Lung (tissue), 12 donors: Measurements from ENCODE around the gene MYO16. TPM values are rescaled to one million over a fixed set of nuclear protein-coding genes. Genes with fewer than 3 reads are reported as not detected.

Experiments
- ATAC-seq: fragments of 200-7000 bp; cut with Tn5 transposase; one replicate; pipeline ENCODE4 v1.9.1; 2020; ENCODE audit warnings: moderate number of reproducible peaks; ENCODE audit not compliant: insufficient read depth, low FRiP score
- DNase-seq, 3 donors: peaks; one replicate each; pipeline ENCODE4 v3.0.0-alpha.2; 2013 to 2017
- H3K27ac ChIP-seq, 2 donors: one replicate each; pipeline ENCODE4 v1.5.1; 2013; ENCODE audit warnings: mild to moderate bottlenecking in 2 of 2, moderate library complexity in 2 of 2, control low read depth in 1 of 2, inconsistent platforms in 1 of 2, low read depth in 1 of 2, low read length in 1 of 2
- H3K27me3 ChIP-seq, 3 donors: one replicate each; pipeline ENCODE4 v1.5.1; 2013; ENCODE audit warnings: low read length in 2 of 3; ENCODE audit not compliant: control insufficient read depth in 3 of 3, insufficient read depth in 3 of 3
- H3K36me3 ChIP-seq, 4 donors: one replicate each; pipeline ENCODE4 v1.5.1; 2013; ENCODE audit warnings: low read length in 4 of 4, mild to moderate bottlenecking in 1 of 4, moderate library complexity in 1 of 4; ENCODE audit not compliant: control insufficient read depth in 4 of 4, insufficient read depth in 4 of 4
- H3K4me1 ChIP-seq, 5 donors: one replicate each; pipeline ENCODE4 v1.5.1; 2013; ENCODE audit warnings: low read length in 5 of 5, mild to moderate bottlenecking in 2 of 5, moderate library complexity in 1 of 5; ENCODE audit not compliant: control insufficient read depth in 5 of 5, insufficient read depth in 5 of 5
- H3K4me3 ChIP-seq: one replicate; pipeline ENCODE4 v1.5.1; 2013; ENCODE audit warnings: mild to moderate bottlenecking, control low read depth, moderate library complexity
- H3K9ac ChIP-seq, 2 donors: one replicate each; pipeline ENCODE4 v1.5.1; 2013; ENCODE audit warnings: low read length in 2 of 2, control low read depth in 1 of 2; ENCODE audit not compliant: insufficient read depth in 1 of 2
- H3K9me3 ChIP-seq, 4 donors: one replicate each; pipeline ENCODE4 v1.5.1; 2013; ENCODE audit warnings: low read length in 3 of 4, mild to moderate bottlenecking in 1 of 4, moderate library complexity in 1 of 4; ENCODE audit not compliant: control insufficient read depth in 4 of 4, insufficient read depth in 3 of 4
- WGBS, 2 donors: extraction: QIAGEN DNeasy Blood & Tissue Kit; methylation state at CpG; one replicate each; pipeline ENCODE4 v1.1.7; 2013; 5-methylcytosine and 5-hydroxymethylcytosine counted together
- polyA plus RNA-seq, 2 donors: library from polyadenylated mRNA; stranded (reverse); fragments of 200-250 nt; gene quantifications; one replicate each; pipeline ENCODE4 v1.2.1, GENCODE V29; 2013
- total RNA-seq, 2 donors: library from RNA; depleted of rRNA in 1 of 2; stranded (reverse); fragments of >200 nt in 1 of 2; gene quantifications; one replicate each; pipeline ENCODE4 v1.2.1, GENCODE V29; 2014 to 2021
- TF ChIP-seq, protein P1 (sequence below): IDR thresholded peaks from 2 replicates; pipeline ENCODE4 v1.5.1; 2012; ENCODE audit warnings: mild to moderate bottlenecking; ENCODE audit errors: control extremely low read depth, extremely low read depth
- donor health status: control.
- donor health status: control.
- donor health status: Bipolar disorder and iron deficiency.
- donor health status: healthy.
- donor health status: DM: yes; HTN: yes; CAD: no.

Gene MYO16
- total and polyA plus RNA-seq, 4 donors, result 0.12 to 13.8 (median 0.88) TPM

DNA sequence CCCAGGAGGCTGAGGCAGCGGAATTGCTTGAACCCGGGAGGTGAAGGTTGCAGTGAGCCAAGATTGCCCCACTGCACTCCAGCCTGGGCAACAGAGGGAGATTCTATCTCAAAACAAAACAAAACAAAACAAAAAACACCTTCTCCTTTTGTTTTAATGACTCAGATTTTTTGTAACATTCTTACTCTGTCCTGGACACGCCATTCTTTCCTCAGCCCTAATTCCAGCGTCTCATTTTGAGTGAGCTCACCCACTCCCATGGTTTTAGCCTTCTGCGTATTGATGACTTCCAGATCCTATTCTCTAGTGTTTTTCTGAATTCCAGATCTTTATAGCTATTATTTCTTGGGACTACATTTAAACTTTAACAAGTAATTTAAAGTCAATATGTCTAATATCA, 326.3 kb downstream of the MYO16 start:
- DNase-seq (no peak), ATAC-seq (no peak)
- H3K36me3 ChIP-seq, result no peaks in the 10 kb centered on the region
- H3K4me3 ChIP-seq, result no peak overlapping the region
- no peaks in the 10 kb centered on the region for H3K4me1 ChIP-seq
- H3K27me3 ChIP-seq, result no peaks in the 10 kb centered on the region
- H3K9ac ChIP-seq, result no peak overlapping the region
- TF ChIP-seq, protein P1, sequence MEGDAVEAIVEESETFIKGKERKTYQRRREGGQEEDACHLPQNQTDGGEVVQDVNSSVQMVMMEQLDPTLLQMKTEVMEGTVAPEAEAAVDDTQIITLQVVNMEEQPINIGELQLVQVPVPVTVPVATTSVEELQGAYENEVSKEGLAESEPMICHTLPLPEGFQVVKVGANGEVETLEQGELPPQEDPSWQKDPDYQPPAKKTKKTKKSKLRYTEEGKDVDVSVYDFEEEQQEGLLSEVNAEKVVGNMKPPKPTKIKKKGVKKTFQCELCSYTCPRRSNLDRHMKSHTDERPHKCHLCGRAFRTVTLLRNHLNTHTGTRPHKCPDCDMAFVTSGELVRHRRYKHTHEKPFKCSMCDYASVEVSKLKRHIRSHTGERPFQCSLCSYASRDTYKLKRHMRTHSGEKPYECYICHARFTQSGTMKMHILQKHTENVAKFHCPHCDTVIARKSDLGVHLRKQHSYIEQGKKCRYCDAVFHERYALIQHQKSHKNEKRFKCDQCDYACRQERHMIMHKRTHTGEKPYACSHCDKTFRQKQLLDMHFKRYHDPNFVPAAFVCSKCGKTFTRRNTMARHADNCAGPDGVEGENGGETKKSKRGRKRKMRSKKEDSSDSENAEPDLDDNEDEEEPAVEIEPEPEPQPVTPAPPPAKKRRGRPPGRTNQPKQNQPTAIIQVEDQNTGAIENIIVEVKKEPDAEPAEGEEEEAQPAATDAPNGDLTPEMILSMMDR, result no peak
- H3K27ac ChIP-seq, result no peak overlapping the region
- WGBS, 2 donors, result 91 to 95% methylated on average over 5 of the region's 5 CpGs
- H3K9me3 ChIP-seq, result no peaks in the 10 kb centered on the region

DNA sequence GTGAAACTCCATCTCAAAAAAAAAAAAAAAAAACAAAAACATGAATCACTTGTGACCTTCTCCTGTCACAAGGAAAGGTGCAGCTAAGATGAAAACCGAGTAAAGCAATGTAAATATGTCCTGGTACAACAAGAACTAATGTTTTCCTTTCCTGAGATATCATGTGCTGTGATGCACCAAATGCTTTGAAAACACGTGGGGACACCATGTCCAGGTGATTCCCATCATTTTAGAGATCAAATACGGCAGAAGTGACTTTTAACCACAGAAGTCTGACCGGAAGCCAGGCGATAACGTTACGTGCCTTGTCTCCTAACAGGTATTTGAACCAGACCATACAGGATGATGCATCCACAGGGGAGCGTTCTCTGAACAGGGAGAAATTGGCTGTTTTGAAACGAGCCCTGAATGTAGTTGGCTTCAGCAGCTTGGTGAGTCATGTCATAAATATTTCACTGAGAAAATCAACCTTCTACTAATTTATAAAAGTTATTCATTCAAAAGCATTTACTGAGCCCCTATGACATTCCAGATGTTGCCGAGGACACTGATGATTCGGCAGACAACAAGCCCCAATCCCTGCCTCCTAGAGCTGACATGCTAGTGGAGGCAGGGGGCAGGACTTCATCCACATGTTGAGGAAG, 328.1 kb downstream of the MYO16 start:
- ATAC-seq (no peak), DNase-seq (no peak)
- Histone ChIP-seq H3K9ac (no peak overlapping the region), H3K9me3 (no peaks in the 10 kb centered on the region), H3K27me3 (no peaks in the 10 kb centered on the region), H3K4me3 (no peak overlapping the region), H3K4me1 (no peaks in the 10 kb centered on the region), H3K27ac (no peak overlapping the region), H3K36me3 (no peaks in the 10 kb centered on the region)
- TF ChIP-seq, protein P1, result no peak
- 68 to 83% methylated on average over 11 of the region's 11 CpGs for WGBS, 2 donors

DNA sequence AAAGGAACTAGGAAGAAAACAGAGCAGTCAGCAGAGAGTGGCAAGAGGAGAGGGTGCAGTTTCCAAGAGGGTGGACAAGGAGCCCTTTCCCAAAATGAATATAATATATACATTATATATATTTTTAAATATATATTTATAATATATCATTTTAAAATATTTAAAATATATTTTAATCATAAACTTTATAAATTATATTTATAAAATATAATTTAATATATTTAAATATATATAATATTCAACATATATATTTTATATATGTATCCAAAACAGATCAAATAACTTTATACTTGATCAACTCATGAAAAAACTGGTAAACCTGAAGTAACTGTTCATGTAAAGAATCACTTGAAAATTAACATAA, 328.6 kb downstream of the MYO16 start:
- no peaks in the 10 kb centered on the region for H3K4me1 ChIP-seq
- H3K36me3 ChIP-seq, result no peaks in the 10 kb centered on the region
- DNase-seq (no peak), ATAC-seq (no peak)
- no peak overlapping the region for H3K4me3 ChIP-seq
- no peak overlapping the region for H3K9ac ChIP-seq
- H3K27me3 ChIP-seq, result no peaks in the 10 kb centered on the region
- TF ChIP-seq, protein P1, result no peak
- H3K27ac ChIP-seq, result no peak overlapping the region
- H3K9me3 ChIP-seq, result no peaks in the 10 kb centered on the region

DNA sequence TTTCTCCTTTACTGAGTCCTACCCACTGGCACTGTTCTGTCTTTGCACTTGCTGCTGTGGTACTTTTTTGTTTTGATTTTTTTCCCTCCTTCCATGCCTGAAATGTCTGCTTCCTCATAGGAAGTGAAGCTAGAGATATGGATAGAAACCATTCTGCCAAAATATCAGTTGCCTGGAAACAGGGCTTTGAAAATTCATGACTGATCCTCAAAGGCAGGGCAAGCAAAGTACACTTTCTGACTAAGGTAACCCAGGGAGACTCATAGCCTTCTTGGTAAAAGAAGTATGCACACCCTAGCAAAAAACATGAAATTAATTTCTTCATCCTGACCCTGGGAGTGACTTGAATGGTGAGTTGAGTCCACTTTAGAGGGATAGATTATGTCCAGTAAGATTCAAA, 329.8 kb downstream of the MYO16 start:
- no peaks in the 10 kb centered on the region for H3K9me3 ChIP-seq
- TF ChIP-seq, protein P1, result no peak
- H3K27me3 ChIP-seq, result no peaks in the 10 kb centered on the region
- DNase-seq, result no peak
- H3K27ac ChIP-seq, result no peak overlapping the region
- no peaks in the 10 kb centered on the region for H3K36me3 ChIP-seq
- H3K9ac ChIP-seq, result no peak overlapping the region
- no peak overlapping the region for H3K4me3 ChIP-seq
- H3K4me1 ChIP-seq, result no peaks in the 10 kb centered on the region
- ATAC-seq, result no peak
